ENCODE results near the gene PKD1L1.

The PKD1L1 gene

DNA sequence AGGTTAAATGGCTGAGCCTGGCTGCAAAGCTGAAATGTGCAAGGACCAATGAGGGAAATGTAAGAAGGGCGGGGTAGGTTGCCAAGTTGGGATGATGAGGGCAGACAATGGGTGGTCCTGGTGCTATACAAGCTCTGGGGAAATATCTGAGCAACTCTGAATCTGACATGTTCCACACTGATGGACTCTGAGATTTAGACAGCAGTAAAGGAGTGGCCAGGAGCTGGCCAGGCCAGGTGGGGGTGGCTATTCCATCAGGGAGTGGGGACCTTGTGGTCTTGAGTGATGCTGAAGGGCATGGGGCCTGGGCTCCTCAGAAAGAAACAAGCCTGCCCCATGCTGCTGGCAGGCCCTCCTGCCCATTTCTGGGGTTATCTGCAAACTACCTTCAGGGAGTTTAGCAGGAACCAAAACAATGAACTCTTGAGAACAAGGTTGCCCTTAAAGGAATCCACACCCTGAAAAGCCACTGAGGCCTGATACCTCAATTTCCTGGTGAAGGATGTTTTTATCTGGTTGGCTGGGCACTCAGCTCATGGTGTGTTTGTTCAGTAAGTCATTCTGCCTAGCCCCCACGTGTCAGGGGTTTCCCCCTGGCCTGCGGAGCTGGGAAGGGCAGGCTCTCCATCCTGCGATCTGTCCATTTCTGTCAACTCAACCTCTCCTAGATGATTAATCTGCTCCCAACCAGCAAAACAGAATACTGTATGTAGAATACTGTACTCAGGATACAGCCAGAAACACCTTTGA, 223.1 kb downstream of the PKD1L1 start:
- no peak for DNase-seq
